Measurements from ENCODE around the gene RPP30.
"Not testable (repeated sequence)": the region's sequence is repeated elsewhere in the genome, so short reads cannot be mapped to it uniquely, and the experiment has no call there.

RPP30 gene

GRCh38 chr10:90871279-90871765, 452 bp upstream of the RPP30 start:
- DNase-seq (ENCODE audit: low read depth) = peak; percentile 54

GRCh38 chr10:90872648-90873020, 860 bp downstream of the RPP30 start:
- no peak for DNase-seq (ENCODE audit: low read depth)

DNA sequence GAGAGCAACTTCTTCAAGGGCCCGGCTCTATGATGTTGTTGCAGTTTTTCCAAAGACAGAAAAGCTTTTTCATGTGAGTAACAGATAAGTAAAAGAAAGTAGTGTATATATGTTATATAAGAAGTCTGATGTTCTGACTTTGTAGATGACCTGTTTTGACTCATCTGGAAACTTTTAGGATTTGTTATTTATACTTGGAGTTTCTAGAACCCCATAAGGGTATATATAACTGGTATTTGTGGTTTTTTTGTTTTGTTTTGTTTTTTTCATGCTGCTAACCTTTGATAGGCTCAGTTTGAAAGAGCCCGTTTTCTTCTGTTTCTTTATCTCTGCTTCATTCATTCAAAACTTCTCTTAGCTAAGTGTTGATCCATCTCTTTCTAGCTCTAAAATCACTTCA, 7.3 kb downstream of the RPP30 start:
- DNase-seq (ENCODE audit: low read depth) = no peak

- DNase-seq (ENCODE audit: low read depth) = not testable (repeated sequence)
Measured at GRCh38 chr10:90880059-90880719, 8.4 kb downstream of the RPP30 start.

DNA sequence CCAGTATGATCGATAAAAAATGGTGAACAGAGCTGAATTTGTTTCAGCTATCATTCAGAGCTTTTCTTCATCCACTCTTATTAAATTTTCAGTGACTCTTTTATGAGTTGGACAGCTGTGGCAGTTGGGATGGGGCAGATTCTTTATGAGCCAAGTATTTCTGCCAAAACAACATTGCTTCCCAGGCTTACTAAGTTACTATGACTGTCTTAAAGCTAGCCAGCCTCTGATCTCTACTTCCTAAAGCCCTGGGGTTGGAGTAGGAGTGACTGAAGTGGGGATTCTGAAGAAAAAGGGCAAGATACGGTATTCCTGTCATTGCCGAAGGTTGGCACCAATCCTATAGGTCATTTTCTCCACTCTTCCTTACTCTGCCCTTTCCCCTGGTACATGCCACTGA, 12.7 kb downstream of the RPP30 start:
- DNase-seq (ENCODE audit: low read depth) = no peak

- DNase-seq (ENCODE audit: low read depth) = no peak
Measured at GRCh38 chr10:90885176-90885575, 13.4 kb downstream of the RPP30 start.

DNA sequence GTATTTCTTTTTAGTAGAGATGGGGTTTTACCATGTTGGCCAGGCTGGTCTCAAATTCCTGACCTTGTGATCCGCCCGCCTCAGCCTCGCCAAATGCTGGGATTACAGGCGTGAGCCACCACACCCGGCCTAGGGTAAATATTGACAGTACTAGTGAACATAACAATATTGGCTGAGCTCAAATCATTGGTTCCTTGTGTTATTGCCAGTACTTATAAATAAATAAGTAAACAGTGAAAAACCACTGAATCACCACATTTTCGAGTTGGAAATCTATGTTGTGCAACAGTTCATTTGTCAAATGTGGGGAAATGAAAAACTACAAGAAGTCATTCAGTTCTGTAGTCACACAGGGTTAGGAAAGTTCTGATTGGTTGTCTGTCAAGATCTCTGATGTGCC, 15.8 kb downstream of the RPP30 start:
- DNase-seq (ENCODE audit: low read depth) = no peak

- no peak for DNase-seq (ENCODE audit: low read depth)
Measured at GRCh38 chr10:90888387-90888786, 16.6 kb downstream of the RPP30 start.

DNA sequence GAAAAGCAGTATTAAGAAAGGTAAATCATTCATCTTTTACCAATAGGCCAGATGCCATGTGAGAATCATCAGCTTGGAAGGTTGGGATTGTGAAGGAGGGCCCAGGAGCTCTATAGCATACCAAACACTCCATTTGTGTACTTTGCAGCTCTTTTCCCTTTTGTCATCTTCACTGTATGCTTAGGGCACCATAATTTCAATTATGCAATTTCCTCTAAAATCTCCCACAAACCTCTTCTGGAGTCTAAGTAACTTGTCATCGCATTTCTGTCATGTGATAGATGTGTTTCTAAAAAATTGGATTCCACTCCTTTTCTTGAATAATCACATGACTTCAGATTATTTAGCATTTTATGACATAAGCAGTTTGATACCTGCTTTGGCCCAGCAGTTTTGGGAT, 17.9 kb downstream of the RPP30 start:
- no peak for DNase-seq (ENCODE audit: low read depth)

- no peak for DNase-seq (ENCODE audit: low read depth)
Measured at GRCh38 chr10:90890347-90890746, 18.6 kb downstream of the RPP30 start.

DNA sequence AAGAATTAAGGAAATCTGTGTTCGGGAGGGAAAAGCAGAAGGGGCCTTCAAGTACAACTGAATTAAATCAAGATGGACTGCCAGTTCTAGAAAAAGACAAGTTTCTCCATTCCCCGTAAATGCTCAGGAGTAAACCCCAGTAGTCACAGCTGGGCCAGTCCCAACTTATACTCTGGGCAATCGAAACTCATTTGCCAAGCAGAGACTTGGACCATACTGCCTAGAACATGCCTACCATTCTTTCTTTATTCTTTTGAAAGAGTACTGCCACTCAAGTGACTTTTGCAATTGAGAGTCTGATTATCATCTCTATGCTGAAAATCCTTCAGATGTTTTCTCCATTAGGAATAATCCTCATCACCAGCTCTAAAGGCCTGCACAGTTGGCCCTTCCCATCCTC, 21.4 kb downstream of the RPP30 start:
- DNase-seq (ENCODE audit: low read depth) = no peak

GRCh38 chr10:90896916-90897315, 25.1 kb downstream of the RPP30 start:
- DNase-seq (ENCODE audit: low read depth) = not testable (repeated sequence)

DNA sequence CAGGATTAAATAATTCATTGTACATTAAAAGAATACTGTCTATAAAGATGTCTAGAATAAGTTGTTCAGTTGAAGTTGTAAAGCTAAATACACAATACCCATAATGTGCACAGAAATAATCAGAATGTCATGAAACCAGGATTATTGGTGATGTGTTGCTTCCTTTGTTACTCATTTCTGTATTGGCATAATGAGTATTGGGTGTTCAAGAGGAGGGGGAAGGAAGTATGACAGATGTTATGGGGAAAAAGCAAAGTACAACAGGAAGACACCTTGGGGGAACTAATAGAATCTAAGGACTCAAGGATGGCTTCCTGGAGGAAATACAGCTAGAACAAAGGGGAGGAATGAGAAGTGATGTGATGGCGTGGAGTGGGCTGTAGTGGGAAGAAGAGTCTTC, 34.2 kb downstream of the RPP30 start:
- no peak for DNase-seq (ENCODE audit: low read depth)

- no peak for DNase-seq (ENCODE audit: low read depth)
Measured at GRCh38 chr10:90906596-90906995, 34.8 kb downstream of the RPP30 start.

- DNase-seq (ENCODE audit: low read depth) = peak; percentile 37
Measured at GRCh38 chr10:90911133-90912051, 39.6 kb downstream of the RPP30 start.

DNA sequence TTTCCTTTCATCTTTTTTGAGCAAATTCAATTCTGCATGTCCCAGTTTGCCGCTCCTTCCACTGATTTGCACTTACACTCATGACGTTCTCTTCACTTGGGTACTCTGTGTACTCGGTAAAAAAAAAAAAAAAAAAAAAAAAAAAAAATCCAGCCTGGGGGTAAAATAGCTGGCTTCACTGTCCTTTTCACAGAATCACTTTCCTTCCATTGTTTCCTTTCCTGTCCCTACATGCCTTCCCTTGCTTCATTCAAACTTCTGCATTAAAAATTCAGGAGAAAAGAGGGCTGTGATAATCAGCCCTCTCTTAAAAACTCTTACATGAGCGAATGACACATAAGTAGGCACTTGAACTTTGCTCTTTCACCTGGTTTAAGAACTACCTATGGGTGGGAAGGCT, 40.4 kb downstream of the RPP30 start:
- no peak for DNase-seq (ENCODE audit: low read depth)

DNA sequence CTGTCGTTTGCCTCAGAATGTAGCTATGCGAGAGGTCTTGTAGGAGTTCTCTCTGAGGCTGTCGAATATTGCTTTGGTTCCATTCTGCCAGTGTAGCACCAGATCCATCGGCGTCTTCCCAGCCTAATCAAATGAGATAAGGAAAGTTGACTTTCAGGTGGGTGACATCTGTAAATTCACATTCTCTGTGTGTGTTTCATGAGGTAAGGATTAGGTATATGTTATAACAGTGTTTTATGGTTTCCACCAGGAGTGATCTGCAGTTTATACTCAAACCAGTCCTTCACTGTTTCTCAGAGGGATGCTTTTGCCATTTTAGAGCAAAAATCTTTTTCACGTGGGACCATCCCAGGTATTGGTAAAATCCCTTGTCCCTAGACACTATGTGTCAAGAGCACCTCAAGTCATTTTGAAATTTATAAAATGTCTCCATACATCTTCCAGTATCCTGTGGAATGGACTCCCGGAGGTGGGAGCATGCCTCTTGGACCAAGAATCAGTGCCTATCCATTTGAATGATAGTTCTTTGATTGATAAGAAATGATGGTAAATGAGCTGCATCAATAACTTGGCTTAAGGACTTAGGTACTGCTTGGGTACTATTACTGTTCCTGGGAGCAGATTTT, 41.2 kb downstream of the RPP30 start:
- no peak for DNase-seq (ENCODE audit: low read depth)

DNA sequence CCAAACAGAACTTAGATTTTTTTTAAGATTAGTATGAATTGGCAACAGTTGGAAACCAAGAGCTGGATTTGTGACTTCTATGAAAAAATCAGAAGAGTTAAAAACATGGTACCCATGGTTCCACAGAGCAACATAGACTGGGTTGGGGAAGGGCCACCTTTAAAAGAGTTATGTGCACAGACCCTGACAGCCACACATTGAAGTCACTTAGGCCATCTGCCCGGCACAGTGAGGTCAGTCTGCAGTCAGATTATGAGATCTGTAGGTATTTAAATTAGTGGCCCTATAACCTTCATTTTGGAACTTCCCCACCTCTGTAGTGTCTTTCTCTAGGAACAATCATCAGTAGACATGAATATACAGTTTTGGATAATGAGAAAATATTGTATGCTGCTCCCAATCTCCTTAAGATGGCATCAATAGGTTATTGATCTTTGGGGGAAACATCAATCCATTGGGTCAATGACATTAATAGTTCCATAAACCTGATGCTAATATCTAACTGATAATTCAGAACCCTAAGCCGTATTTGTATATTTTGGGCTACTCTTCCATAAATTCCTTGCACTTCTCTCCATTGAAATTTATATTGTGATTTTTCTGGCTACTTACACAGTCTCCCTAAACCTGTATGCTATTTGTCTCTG, 42.1 kb downstream of the RPP30 start:
- no peak for DNase-seq (ENCODE audit: low read depth)

- DNase-seq (ENCODE audit: low read depth) = no peak
Measured at GRCh38 chr10:90914992-90915765, 43.4 kb downstream of the RPP30 start.

DNA sequence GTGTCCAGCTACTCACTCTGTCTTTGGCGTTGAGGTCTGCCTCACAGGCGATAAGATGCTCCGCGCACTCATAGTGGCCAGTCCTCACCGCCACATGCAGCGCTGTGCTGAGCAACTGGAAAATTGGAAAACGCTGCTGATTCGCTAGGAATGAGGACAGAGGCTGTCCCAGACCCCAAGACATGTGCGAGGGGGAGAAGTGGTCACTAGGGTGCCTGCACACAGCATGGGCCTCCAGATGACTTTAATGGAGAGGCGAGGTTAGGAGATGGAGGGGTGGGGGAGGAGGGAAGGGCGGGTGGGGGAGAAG, 43.9 kb downstream of the RPP30 start:
- DNase-seq (ENCODE audit: low read depth) = no peak

- DNase-seq (ENCODE audit: low read depth) = no peak
Measured at GRCh38 chr10:90916392-90917237, 44.8 kb downstream of the RPP30 start.
